Heart left ventricle (tissue), 16 donors: ENCODE results near the gene STK24. TPM values are rescaled to one million over a fixed set of nuclear protein-coding genes. Genes with fewer than 3 reads are reported as not detected.
"Not testable (repeated sequence)": the region's sequence is repeated elsewhere in the genome, so short reads cannot be mapped to it uniquely, and the experiment has no call there.

Source experiments
- ATAC-seq, 4 donors: fragments of 200-7000 bp; cut with Tn5 transposase; one replicate each; pipeline ENCODE4 v1.9.1; 2020 to 2022; ENCODE audit warnings: moderate library complexity in 4 of 4, mild to moderate bottlenecking in 3 of 4, moderate number of reproducible peaks in 1 of 4
- DNase-seq, 5 donors: peaks; one replicate each; pipeline ENCODE4 v3.0.0-alpha.2; 2020
- H3K27ac ChIP-seq, 12 donors: fragments of 200-600 bp; sonication (generic) in 4 of 12; one replicate each; pipeline versions ENCODE4 v1.5.0 to v1.8.0; 2016 to 2022; ENCODE audit warnings: mild to moderate bottlenecking in 2 of 12
- H3K27me3 ChIP-seq, 9 donors: fragments of 200-600 bp; sonication (generic) in 2 of 9; one replicate each; pipeline versions ENCODE4 v1.5.1 to v1.8.0; 2016 to 2022; ENCODE audit warnings: mild to moderate bottlenecking in 3 of 9
- H3K36me3 ChIP-seq, 9 donors: fragments of 200-600 bp; sonication (generic) in 2 of 9; one replicate each; pipeline versions ENCODE4 v1.5.0 to v1.8.0; 2018 to 2022; ENCODE audit warnings: mild to moderate bottlenecking in 2 of 9
- H3K4me1 ChIP-seq, 12 donors: fragments of 200-600 bp; sonication (generic) in 4 of 12; one replicate each; pipeline versions ENCODE4 v1.5.0 to v1.8.0; 2016 to 2022; ENCODE audit warnings: mild to moderate bottlenecking in 3 of 12
- H3K4me3 ChIP-seq, 12 donors: fragments of 200-600 bp; sonication (generic) in 4 of 12; one replicate each; pipeline versions ENCODE4 v1.5.0 to v1.8.0; 2017 to 2022; ENCODE audit warnings: mild to moderate bottlenecking in 9 of 12, moderate library complexity in 4 of 12
- H3K9me3 ChIP-seq, 12 donors: fragments of 200-600 bp; sonication (generic) in 4 of 12; one replicate each; pipeline versions ENCODE4 v1.5.0 to v1.8.0; 2016 to 2022; ENCODE audit warnings: mild to moderate bottlenecking in 1 of 12
- CTCF ChIP-seq, 12 donors: fragments of 200-600 bp; sonication (generic) in 4 of 12; IDR thresholded peaks; one replicate each; pipeline versions ENCODE4 v1.5.0 to v1.8.0; 2018 to 2022; ENCODE audit warnings: antibody characterized with exemption in 12 of 12, mild to moderate bottlenecking in 5 of 12
- POLR2A ChIP-seq, 2 donors: fragments of 450-650 bp; IDR thresholded peaks; one replicate each; pipeline ENCODE4 v1.6.1; 2017; ENCODE audit warnings: antibody characterized with exemption in 2 of 2, mild to moderate bottlenecking in 2 of 2, moderate library complexity in 2 of 2
- WGBS, 4 donors: extraction: QIAGEN DNeasy Blood & Tissue Kit in 2 of 4; methylation state at CpG; one replicate each; pipeline versions ENCODE4 v1.1.5 to v1.1.7; 2013 to 2018; 5-methylcytosine and 5-hydroxymethylcytosine counted together
- intact Hi-C, 10 donors: fragments of 100-400 bp; cut with DNase I; formaldehyde crosslinking; loops; one replicate each; pipeline versions ENCODE4 v1.11.1 to v1.14.2; 2022
- long read RNA-seq, 3 donors: library from polyadenylated mRNA; unstranded; transcript quantifications; one replicate each; pipeline ENCODE4 v2.0.0, GENCODE V29; 2020 to 2021
- polyA plus RNA-seq, 2 donors: library from polyadenylated mRNA; stranded (reverse); fragments of 200-250 nt; gene quantifications; one replicate each; pipeline ENCODE4 v1.2.3, GENCODE V29; 2013
- total RNA-seq, 9 donors: library from RNA; depleted of rRNA in 2 of 9; stranded (reverse); fragments of >200 nt in 2 of 9; fragmentation: NEBNext Ultra II Directional in 3 of 9; extraction: Animal tissue kit (Norgen Biotek cat#: 25700) in 3 of 9; gene quantifications; one replicate each; pipeline versions ENCODE4 v1.1.0 to v1.2.4, GENCODE V29; 2016 to 2023
- donor health status: ischemic (EF 13 %, LVEDD 7.1; RV severe dilation, severe dysfunction).
- donor health status: healthy with polysubstance abuse.
- donor health status: DM: no; HTN: yes; CAD: no.
- donor health status: DM: no; HTN: no; CAD: no.
- donor health status: ischemic (EF 25% LVEDD 6.9; RV normal size, moderate dysfunction).
- donor health status: ischemic (EF 25% LVEDD 5.7; RV mildly dilated, moderate dysfunction).
- donor health status: healthy.
- donor health status: DM: yes; HTN: yes; CAD: no.
- donor health status: ischemic (EF 35%, LVEDD 5.7; RV mildly dilated, moderate dysfunction).
- donor health status: nonischemic (EF 11% LVEDD 7.7; RV severe dilation, severe dysfunction).
- donor health status: DM: yes; HTN: yes; CAD: no.
- donor health status: PGD.
- donor health status: ischemic (EF 29% LVEDD 5.4; RV normal size, mild dysfunction).
- donor health status: nonischemic (EF 23%, LVEDD 6.1; RV moderate dilation, normal function).

STK24 gene
- total RNA-seq (10 to 100 TPM; 56.5 to 82.6 (median 63.0) TPM), polyA plus RNA-seq (10 to 100 TPM; 26.6 to 54.1 TPM)
- long read RNA-seq, donor 1, full-length matches to known transcripts = 50 of 61 reads
- long read RNA-seq, donor 1, partial matches to known transcripts = 4 of 61 reads
- long read RNA-seq, donor 1, other reads (novel, unspliced or antisense) = 7 of 61 reads
- long read RNA-seq, donor 2, full-length matches to known transcripts = 3 of 17 reads
- long read RNA-seq, donor 2, partial matches to known transcripts = 5 of 17 reads
- long read RNA-seq, donor 2, other reads (novel, unspliced or antisense) = 9 of 17 reads
- long read RNA-seq, donor 3, full-length matches to known transcripts = 48 of 58 reads
- long read RNA-seq, donor 3, partial matches to known transcripts = 3 of 58 reads
- long read RNA-seq, donor 3, other reads (novel, unspliced or antisense) = 7 of 58 reads

GRCh38 chr13:98576963-98577835 lies at the start of gene STK24:
STK24 (minus strand) TSS chr13:98577107; CDS start chr13:98576786, 321 bp downstream.
- TF ChIP-seq CTCF (IDR thresholded peaks at IDR 0.05) (peak in 1 of 12 donors; percentile 12), POLR2A (IDR thresholded peaks at IDR 0.05) (no peak)
- H3K4me1 ChIP-seq = peaks cover 5 to 58% (median 36%) of the 10 kb centered on the region in 12 donors
- 0 to 1% (median 1%) methylated on average over 12 to 103 of the region's 103 CpGs for WGBS, 4 donors
- ATAC-seq = peak; percentile 58 to 87 (median 79)
- H3K27ac ChIP-seq = peak within 1 kb of the TSS; percentile 93 to 99 (median 97)
- peak; percentile 74 to 88 (median 85) for DNase-seq
- H3K27me3 ChIP-seq = no peaks in the 10 kb centered on the region
- no peaks in the 10 kb centered on the region for H3K9me3 ChIP-seq
- H3K4me3 ChIP-seq = peak within 1 kb of the TSS; percentile 74 to 99 (median 94)
- intact Hi-C loops = loop anchor here (1.0 to 10.0 kb wide), 15 partner anchors 21 to 435 kb away; partner anchors contain the start of gene FARP1 (in 1 of the 10)
- H3K36me3 ChIP-seq = no peaks in the 10 kb centered on the region

DNA sequence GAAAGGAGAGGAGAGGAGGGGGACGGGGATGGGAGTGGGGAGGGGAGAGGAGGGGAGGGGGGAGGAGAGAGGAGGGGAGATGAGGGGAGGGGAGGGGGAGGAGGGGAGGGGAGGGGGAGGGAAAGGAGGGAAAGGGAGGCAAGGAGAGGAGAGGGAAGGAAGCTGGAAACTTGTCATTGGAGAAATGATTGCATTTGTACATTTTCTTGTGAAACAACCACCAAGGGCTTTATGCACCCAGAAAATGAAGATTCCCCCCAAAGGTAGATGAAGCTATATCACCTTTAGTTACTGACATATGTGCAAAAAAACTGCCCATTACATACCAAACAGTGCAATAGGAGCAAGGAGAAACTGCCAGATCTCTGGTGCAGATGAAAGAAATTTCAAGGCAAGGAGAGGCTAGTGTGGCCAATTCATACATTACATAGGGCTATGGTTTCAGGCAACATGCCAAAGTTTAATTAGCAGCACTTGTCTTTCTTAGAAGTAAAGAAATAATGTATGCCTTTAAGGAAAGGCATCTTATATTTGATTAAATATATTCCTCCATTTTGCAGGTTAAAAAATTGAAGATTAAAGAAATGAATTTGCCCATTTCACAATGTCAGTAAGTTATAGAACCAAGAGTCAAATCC lies 49.5 kb upstream of the STK24 start:
- no peak for TF ChIP-seq POLR2A (IDR thresholded peaks at IDR 0.05)
- TF ChIP-seq CTCF (IDR thresholded peaks at IDR 0.05) = no peak
- Histone ChIP-seq H3K4me3 (no peak overlapping the region), H3K36me3 (no peaks in the 10 kb centered on the region), H3K27ac (no peak overlapping the region), H3K27me3 (no peaks in the 10 kb centered on the region), H3K4me1 (peaks cover 0 to 8% (median 0%) of the 10 kb centered on the region in 12 donors), H3K9me3 (peaks cover 0 to 10% (median 0%) of the 10 kb centered on the region in 12 donors)
- ATAC-seq (no peak), DNase-seq (no peak)
- intact Hi-C loops = no loop called here
- WGBS, 4 donors = no CpG with 5 or more reads among the region's 1 CpG

DNA sequence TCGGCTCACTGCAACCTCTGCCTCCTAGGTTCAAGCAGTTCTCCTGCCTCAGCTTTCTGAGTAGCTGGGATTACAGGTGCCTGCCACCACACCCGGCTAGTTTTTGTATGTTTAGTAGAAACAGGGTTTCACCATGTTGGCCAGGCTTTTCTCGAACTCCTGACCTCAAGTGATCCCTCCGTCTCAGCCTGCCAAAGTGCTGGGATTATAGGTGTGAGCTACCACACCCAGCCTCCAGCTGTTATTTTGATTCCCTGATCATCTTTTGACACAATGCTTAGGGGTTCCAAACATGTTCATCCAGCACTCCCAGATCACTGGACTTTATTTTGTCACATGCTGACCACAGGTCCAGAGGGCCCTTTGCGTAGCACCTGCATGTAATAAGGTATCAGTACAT lies 47.7 kb upstream of the STK24 start:
- H3K9me3 ChIP-seq = peaks cover 0 to 10% (median 0%) of the 10 kb centered on the region in 12 donors
- H3K27me3 ChIP-seq, DNase-seq, ATAC-seq, H3K27ac ChIP-seq, H3K36me3 ChIP-seq, H3K4me3 ChIP-seq, intact Hi-C loops, H3K4me1 ChIP-seq: not testable (repeated sequence)
- WGBS, 4 donors = 74 to 88% (median 81%) methylated on average over 5 of the region's 5 CpGs

- Histone ChIP-seq H3K9me3 (peaks cover 0 to 4% (median 0%) of the 10 kb centered on the region in 12 donors), H3K4me3 (no peak overlapping the region), H3K36me3 (no peaks in the 10 kb centered on the region), H3K27me3 (no peaks in the 10 kb centered on the region), H3K27ac (no peak overlapping the region), H3K4me1 (peaks cover 0 to 8% (median 0%) of the 10 kb centered on the region in 12 donors)
- intact Hi-C loops = no loop called here
- 63 to 75% (median 68%) methylated on average over 6 of the region's 6 CpGs for WGBS, 4 donors
- TF ChIP-seq CTCF (IDR thresholded peaks at IDR 0.05) (no peak), POLR2A (IDR thresholded peaks at IDR 0.05) (no peak)
- ATAC-seq = no peak
- DNase-seq = no peak
These were observed 46.0 kb upstream of the STK24 start for GRCh38 chr13:98622931-98623331.
